GM04504 (cell line): ENCODE data around the gene ACAT2.
"Not testable (repeated sequence)": the region's sequence is repeated elsewhere in the genome, so short reads cannot be mapped to it uniquely, and the experiment has no call there.

Experiments
- DNase-seq: peaks from one replicate; pipeline ENCODE4 v3.0.0-alpha.2; 2012; ENCODE audit warnings: low read depth

ACAT2 gene

GRCh38 chr6:159761873-159762680, at the start of gene ACAT2:
ACAT2 (plus strand) TSS chr6:159762045; CDS start chr6:159762088, 43 bp downstream.
- peak; percentile 87 for DNase-seq

GRCh38 chr6:159712389-159712788, 49.5 kb upstream of the ACAT2 start:
- not testable (repeated sequence) for DNase-seq

- DNase-seq: no peak
Measured at GRCh38 chr6:159713984-159714383, 47.9 kb upstream of the ACAT2 start.

GRCh38 chr6:159714404-159714803, 47.4 kb upstream of the ACAT2 start:
- no peak for DNase-seq

- DNase-seq: no peak
Measured at GRCh38 chr6:159715166-159715565, 46.7 kb upstream of the ACAT2 start.

GRCh38 chr6:159715605-159716004, 46.2 kb upstream of the ACAT2 start:
- no peak for DNase-seq

GRCh38 chr6:159716247-159717096, 45.4 kb upstream of the ACAT2 start:
- DNase-seq: peak; percentile 95

- no peak for DNase-seq
Measured at GRCh38 chr6:159718634-159719033, 43.2 kb upstream of the ACAT2 start.

GRCh38 chr6:159719287-159719686, 42.6 kb upstream of the ACAT2 start:
- no peak for DNase-seq

- DNase-seq: no peak
Measured at GRCh38 chr6:159720708-159721107, 41.1 kb upstream of the ACAT2 start.

GRCh38 chr6:159721981-159722380, 39.9 kb upstream of the ACAT2 start:
- not testable (repeated sequence) for DNase-seq

GRCh38 chr6:159722655-159723054, 39.2 kb upstream of the ACAT2 start:
- DNase-seq: no peak

- DNase-seq: no peak
Measured at GRCh38 chr6:159723259-159723658, 38.6 kb upstream of the ACAT2 start.

- no peak for DNase-seq
Measured at GRCh38 chr6:159724778-159725177, 37.1 kb upstream of the ACAT2 start.

GRCh38 chr6:159725208-159725607, 36.6 kb upstream of the ACAT2 start:
- not testable (repeated sequence) for DNase-seq

GRCh38 chr6:159726255-159726917, 35.5 kb upstream of the ACAT2 start:
- DNase-seq: no peak

GRCh38 chr6:159726918-159727716, 34.7 kb upstream of the ACAT2 start, which contains the start of gene WTAP:
WTAP (plus strand) TSS chr6:159727506; CDS start chr6:159736266, 8,760 bp downstream.
- DNase-seq: peak; percentile 86

GRCh38 chr6:159727717-159728445, 34.0 kb upstream of the ACAT2 start:
- no peak for DNase-seq

- DNase-seq: no peak
Measured at GRCh38 chr6:159728531-159728964, 33.3 kb upstream of the ACAT2 start.

- DNase-seq: no peak
Measured at GRCh38 chr6:159729598-159730331, 32.1 kb upstream of the ACAT2 start.
